Activated CD4-positive, alpha-beta T cell treated with anti-CD3 and anti-CD28 coated beads, Interleukin-2, amount 50 U/mL, for 4 hours (primary cell): Measurements from ENCODE around the gene OAS2.
"Not testable (repeated sequence)": the region's sequence is repeated elsewhere in the genome, so short reads cannot be mapped to it uniquely, and the experiment has no call there.

Experiments used
- DNase-seq, 2 experiments: peaks; one replicate each; pipeline ENCODE4 v3.0.0-alpha.2; 2020

The OAS2 gene

DNA sequence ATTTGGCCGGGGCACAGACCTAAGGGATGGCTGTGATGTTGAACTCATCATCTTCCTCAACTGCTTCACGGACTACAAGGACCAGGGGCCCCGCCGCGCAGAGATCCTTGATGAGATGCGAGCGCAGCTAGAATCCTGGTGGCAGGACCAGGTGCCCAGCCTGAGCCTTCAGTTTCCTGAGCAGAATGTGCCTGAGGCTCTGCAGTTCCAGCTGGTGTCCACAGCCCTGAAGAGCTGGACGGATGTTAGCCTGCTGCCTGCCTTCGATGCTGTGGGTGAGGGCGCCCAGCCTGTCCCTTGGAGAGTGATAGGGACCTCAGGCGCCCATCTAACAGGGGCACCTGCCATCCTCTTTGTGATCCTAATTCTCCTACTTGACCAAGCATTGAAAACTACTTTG, 27.6 kb upstream of the OAS2 start:
- DNase-seq, result no peak

DNA sequence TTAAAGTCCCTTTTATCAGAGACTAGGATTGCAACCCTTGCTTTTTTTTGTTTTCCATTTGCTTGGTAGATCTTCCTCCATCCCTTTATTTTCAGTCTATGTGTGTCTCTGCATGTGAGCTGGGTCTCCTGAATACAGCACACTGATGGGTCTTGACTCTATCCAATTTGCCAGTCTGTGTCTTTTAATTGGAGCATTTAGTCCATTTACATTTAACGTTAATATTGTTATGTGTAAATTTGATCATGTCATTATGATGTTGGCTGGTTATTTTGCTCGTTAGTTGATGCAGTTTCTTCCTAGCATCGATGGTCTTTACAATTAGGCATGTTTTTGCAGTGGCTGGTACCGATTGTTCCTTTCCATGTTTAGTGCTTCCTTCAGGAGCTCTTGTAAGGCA, 21.2 kb upstream of the OAS2 start:
- not testable (repeated sequence) for DNase-seq

DNA sequence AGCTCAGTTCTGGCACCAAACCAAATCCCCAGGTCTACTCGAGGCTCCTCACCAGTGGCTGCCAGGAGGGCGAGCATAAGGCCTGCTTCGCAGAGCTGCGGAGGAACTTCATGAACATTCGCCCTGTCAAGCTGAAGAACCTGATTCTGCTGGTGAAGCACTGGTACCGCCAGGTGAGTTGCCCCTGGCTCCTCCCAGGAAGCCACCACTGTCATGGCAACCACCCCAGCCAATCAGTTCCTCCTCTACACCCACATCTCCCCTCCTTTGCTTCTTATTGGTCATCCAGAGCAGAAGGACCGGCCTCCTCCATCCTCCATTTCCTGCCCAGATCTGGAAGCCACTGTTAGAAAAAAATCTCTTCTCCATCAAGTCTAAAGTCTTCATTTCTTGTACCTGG, 17.2 kb upstream of the OAS2 start:
- DNase-seq, result no peak

DNA sequence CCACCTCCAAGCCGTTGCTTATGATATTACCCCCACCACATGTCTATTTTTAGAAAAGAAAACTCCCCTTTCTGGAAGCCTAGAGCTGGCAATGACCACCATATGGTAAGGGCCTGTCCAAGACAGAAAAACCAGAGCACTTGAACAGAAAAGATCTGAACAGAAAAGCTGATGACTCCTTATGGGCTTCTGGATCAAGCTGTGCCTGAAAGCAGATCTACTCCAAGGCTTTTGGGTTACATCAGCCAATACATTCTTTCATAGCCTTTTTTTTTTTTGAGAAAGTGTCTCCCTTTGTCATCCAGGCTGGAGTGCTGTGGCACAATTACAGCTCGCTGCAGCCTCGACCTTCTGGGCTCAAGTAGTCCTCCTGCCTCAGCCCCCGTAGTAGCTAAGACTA, 16.8 kb upstream of the OAS2 start:
- no peak for DNase-seq

DNA sequence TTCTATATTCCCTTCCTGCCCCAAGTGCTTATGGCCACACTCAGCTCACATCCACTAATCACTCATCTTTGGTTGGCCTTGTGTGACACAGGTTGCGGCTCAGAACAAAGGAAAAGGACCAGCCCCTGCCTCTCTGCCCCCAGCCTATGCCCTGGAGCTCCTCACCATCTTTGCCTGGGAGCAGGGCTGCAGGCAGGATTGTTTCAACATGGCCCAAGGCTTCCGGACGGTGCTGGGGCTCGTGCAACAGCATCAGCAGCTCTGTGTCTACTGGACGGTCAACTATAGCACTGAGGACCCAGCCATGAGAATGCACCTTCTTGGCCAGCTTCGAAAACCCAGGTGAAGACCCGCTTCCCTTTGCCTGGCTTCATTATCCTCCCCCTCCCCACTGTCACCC, 15.8 kb upstream of the OAS2 start:
- DNase-seq, result no peak

DNA sequence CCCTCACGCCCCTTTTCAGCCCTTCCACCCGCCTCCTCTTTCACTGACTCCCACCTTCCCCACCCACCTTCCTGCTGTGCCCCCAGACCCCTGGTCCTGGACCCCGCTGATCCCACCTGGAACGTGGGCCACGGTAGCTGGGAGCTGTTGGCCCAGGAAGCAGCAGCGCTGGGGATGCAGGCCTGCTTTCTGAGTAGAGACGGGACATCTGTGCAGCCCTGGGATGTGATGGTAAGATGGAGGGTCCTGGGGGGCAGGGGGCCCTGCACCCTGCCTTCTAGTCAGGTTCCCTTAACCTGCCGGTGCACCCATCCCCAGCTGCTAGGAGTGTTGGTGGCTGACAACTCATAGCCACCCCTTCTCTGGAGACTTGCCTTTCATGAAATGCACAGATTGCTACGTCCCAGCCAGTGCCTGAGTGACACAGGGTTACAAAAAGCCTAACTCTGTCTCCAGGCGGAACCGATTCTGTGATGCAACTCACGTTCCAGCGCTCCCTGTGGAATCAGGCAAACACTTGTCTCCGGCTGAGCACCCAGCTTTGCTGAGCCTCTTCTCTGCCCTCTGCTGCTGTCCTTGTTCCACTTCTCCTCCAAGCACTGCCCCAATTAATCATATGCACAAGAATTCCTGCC, 15.0 kb upstream of the OAS2 start:
- no peak for DNase-seq

DNA sequence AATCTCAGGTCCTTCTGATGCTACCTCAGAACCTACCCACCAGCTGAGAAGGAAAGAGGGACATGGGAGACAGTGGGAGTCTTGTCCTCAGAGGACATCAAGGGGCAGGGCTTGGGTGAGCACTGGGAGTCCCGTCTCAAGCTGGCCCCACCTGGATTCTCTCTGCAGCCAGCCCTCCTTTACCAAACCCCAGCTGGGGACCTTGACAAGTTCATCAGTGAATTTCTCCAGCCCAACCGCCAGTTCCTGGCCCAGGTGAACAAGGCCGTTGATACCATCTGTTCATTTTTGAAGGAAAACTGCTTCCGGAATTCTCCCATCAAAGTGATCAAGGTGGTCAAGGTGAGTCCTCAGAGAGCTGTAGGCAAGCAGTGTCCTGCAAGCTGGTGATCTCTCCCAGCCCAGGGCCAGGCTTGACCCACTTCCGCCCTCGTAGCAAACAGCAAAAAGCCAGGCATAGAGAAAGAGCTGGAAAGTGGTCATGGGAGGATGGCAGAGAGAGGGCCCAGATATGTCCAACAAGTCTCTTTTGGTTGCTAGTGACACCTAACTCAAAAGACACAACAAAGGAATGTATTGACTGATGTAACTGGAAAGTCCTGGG, 14.2 kb upstream of the OAS2 start:
- no peak for DNase-seq

DNA sequence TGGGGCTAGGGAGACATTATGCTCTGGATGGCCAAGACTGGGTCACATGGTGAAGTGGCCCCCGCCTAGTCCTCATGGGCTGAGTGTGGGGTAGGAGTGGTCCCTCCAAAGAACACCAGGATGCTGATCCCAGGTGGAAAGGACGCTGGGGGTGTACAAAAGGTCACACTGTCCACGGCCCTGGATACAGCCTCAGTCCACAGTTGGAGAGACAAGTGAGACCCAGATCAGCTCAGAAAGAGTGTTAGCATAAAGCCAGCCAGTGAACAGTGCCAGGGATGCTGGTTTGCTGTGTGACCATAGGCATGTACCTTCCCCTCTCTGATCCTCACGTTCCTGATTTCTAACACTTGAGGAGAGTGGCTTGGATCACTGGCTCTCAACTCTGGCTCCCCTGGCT, 13.4 kb upstream of the OAS2 start:
- DNase-seq, result no peak

DNA sequence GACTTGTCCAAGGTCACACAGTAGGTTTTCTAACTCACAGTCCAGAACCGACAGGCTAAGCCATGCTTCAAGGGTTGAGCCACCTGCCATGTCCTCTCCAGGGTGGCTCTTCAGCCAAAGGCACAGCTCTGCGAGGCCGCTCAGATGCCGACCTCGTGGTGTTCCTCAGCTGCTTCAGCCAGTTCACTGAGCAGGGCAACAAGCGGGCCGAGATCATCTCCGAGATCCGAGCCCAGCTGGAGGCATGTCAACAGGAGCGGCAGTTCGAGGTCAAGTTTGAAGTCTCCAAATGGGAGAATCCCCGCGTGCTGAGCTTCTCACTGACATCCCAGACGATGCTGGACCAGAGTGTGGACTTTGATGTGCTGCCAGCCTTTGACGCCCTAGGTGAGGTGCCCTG, 12.7 kb upstream of the OAS2 start:
- DNase-seq, result no peak

DNA sequence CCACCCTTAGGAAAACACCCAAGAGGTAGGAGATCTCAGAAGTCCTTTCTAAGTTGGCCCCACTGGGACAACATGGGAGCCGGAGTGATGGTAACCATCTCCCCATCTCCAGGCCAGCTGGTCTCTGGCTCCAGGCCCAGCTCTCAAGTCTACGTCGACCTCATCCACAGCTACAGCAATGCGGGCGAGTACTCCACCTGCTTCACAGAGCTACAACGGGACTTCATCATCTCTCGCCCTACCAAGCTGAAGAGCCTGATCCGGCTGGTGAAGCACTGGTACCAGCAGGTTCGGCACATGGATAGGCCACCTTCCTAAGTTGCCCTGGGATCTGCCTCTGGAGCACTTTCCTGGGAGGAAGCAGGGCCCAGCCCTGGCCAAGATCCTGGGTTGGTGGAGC, 11.0 kb upstream of the OAS2 start:
- DNase-seq, result no peak

DNA sequence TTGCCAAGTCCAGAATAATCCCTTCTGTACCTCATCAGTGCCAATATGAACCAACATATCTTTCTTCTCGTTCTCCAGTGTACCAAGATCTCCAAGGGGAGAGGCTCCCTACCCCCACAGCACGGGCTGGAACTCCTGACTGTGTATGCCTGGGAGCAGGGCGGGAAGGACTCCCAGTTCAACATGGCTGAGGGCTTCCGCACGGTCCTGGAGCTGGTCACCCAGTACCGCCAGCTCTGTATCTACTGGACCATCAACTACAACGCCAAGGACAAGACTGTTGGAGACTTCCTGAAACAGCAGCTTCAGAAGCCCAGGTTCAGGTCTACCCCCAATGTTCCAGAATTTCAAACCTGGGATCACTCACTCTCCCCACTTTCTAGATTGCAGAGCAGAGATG, 10.5 kb upstream of the OAS2 start:
- no peak for DNase-seq

DNA sequence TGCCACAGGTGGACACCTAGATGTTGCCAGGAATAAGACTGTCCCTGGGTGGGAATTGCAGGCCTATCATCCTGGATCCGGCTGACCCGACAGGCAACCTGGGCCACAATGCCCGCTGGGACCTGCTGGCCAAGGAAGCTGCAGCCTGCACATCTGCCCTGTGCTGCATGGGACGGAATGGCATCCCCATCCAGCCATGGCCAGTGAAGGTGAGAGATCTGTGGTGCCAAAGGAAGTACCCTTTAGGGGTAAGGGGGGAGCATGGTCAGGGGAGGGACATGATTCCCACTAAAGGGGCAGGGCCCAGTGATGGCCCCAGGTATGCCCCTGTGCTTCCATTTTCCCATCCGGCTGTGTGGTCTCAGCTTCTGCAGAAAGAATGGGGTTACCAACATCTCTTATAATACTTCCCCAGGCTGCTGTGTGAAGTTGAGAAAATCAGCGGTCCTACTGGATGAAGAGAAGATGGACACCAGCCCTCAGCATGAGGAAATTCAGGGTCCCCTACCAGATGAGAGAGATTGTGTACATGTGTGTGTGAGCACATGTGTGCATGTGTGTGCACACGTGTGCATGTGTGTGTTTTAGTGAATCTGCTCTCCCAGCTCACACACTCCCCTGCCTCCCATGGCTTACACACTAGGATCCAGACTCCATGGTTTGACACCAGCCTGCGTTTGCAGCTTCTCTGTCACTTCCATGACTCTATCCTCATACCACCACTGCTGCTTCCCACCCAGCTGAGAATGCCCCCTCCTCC, 8.6 kb upstream of the OAS2 start:
- DNase-seq, result no peak

DNA sequence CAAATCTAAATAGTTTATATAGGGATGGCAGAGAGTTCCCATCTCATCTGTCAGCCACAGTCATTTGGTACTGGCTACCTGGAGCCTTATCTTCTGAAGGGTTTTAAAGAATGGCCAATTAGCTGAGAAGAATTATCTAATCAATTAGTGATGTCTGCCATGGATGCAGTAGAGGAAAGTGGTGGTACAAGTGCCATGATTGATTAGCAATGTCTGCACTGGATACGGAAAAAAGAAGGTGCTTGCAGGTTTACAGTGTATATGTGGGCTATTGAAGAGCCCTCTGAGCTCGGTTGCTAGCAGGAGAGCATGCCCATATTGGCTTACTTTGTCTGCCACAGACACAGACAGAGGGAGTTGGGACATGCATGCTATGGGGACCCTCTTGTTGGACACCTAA, 7.9 kb upstream of the OAS2 start:
- no peak for DNase-seq

DNA sequence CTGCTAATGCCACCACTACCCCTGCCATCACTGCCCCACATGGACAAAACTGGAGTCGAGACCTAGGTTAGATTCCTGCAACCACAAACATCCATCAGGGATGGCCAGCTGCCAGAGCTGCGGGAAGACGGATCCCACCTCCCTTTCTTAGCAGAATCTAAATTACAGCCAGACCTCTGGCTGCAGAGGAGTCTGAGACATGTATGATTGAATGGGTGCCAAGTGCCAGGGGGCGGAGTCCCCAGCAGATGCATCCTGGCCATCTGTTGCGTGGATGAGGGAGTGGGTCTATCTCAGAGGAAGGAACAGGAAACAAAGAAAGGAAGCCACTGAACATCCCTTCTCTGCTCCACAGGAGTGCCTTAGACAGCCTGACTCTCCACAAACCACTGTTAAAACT, 7.1 kb upstream of the OAS2 start:
- DNase-seq, result no peak

DNA sequence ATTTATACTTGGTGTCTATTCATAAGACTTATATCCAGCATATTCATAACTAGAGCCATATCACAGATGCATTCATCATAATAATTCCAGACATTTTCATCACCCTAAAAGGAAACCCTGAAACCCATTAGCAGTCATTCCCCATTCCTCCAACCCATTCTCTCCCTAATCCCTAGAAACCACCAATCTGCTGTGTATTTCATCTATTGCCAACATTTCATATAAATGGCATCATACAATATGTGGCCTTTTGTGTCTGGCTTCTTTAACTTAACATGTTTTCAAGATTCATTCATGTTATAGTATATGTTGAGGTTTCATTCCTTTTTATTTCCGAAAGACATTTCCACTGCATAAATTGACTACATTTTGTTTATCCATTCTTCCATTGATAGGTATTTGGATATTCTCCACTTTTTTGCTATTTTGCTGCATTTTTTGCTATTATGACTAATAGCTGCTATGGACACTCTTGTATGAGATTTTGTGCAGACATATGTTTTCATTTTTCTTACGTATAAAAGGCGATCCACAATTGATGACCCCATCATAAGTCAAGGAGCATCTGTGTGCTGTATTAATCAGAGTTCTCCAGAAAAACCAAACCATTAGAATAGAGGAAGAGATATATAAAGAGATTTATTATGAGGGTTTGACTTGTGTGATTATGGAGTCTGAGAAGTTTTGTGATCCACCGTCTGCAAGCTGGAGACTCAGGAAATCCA, 5.1 kb upstream of the OAS2 start:
- DNase-seq, result no peak

DNA sequence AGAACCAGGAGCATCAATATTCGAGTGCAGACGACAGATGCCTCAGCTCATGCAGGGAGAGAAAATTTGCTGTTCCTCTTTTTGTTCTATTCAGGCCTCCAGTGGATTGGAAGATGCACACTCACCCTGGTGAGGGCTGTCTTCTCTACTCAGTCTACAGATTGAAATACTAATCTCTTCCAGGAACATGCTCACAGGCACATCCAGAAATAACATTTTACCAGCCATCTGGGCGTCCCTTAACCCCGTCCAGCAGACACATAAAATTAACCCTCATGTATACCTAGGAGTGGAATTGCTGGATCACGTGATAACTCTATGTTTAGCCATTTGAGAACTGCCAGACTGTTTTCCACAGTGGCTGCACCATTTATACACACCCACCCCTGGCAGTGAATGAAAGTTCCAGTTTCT, 4.5 kb upstream of the OAS2 start:
- no peak for DNase-seq

DNA sequence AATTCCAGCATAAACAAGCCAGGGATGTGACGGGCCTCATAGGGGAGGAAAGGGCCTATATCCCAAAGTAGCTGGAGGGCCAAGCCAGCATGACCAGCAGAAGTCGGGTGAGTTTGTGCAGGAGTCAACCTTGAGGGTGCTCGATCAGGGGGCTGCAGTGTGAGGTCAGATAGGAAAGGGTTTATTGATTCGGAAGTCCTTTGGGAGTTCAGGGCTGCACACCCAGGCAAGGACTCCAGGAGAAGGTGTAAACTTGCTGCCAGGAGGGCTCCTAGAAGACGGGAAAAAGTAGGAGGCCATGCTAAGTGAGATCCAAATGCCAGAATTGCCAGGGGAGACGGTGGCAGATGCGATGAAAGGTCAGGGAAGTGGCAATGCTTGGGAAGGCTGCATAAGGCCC, 3.4 kb upstream of the OAS2 start:
- no peak for DNase-seq

DNA sequence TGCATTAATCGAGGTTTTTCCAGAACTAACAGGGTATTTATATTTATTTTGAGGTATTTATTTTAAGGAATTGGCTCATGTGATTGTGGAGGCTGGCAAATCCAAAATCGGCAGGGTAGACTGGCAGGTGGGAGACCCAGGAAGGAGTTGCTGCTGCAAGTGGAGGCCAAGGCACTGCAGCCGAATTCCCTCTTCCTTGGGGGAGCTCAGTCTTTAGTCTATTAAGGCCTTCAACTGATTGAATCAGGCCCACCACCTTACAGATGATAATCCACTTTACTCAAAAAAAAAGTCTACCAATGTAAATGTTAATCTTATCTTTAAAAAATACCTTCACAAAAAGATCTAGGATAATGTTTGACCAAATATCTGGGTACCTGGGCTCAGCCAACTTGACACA, 1.2 kb upstream of the OAS2 start:
- DNase-seq, result no peak

DNA sequence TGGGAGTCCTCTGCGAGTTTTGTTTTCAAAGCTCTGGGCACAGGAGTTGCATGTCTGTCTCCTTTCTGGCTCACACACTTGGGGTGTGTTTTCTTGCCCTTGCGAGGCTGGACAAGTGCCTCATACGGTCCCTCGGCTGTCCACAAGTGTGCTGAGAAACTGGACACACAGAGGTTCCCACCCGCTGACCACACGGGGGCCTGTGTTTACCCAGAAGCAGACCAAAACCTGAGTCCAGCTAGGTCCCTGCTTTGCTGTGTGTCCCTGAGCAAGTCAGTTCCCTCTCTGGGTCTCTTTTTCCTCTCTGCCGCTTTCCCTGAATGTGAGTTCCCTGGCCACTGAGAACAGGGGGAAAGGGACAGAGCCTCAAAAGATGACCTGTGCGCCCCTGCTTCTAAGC, 678 bp upstream of the OAS2 start:
- DNase-seq, result no peak

DNA sequence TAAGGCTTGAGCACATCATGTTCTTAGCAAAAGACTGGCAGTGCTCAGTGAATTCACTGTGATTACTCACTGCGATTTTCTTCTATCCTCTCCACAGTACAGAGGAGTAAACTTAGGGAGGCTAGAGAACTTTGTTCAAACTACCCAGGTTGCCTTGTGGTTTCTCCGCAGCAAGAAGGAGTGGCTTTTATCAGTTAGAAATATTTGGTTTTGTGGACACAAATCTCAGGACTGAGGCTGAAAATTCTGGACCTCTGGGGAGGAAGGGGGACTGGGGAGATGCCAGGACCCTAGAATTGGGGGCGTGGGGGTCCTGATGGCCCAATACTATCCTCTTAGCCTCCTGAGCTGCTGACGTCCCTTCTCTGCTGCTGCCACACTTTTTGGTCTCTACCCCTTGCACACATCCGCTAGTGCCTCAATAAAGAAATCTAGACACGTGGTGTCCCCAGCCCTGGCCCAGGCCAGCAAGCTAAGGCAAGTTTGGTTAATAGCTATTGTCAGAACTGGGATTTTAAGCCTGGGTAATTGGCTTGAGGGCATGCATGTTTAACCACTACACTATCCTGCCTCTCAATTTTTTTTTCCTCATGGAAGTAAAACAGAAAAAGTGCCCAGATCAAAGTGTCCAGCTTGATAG, 842 bp downstream of the OAS2 start:
- DNase-seq, result peak; percentile 15 to 18

DNA sequence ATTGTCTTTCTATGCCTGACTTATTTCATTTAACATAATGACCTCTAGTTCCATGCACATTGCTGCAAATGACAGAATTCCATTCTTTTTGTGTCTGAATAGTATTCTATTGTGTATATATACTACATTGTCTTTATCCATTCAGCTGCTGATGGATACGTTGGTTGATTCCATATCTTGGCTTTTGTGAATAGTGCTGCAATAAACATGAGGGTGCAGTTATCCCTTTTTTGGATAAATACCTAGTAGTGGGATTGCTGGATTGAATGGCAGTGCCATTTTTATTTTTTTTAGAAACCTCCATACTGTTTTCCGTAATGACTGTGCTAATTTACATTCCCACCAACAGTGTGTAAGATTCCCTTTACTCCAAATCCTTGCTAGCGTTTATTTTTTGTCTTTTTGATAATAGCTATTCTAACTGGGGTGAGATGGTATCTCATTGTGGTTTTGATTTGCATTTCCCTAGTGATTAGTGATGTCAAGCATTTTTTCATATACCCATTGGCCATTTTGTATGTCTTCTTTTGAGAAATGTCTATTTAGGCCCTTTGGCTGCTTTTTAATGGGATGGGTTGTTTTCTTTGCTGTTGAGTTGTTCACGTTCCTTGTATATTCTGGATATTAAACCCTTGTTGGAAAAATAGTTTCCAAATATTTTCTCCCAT, 2.3 kb downstream of the OAS2 start:
- DNase-seq, result no peak

DNA sequence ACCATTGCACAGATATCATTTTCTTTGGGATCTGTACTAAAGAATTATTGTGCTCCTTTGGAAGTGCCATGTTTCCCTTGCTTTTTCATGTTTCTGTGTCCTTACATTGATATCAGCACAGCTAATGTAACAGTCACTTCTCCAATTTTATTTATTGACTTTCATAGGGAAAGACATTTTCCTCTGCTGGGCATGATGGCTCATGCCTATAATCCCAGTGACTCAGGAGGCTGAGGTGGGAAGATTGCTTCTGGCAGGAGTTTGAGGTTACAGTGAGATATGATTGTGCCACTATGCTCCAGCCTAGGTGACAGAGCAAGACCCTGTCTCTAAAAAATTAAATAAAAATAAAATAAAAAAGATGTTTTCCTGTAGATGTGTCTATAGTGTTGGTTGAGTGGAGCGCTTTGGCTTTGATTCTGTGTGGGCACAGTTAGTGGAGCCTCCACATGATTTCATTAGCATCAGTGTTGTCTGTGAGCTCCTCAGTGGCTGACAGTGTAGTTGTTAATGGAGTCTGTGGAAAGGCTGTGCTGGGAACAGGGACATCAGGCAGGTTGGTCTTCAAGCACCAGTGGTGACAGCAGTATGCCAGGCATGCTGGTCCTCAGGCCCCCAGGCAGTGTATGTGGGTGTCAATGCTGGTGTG, 7.4 kb downstream of the OAS2 start:
- DNase-seq, result no peak
